ENCODE measurements around the gene PCNX1.

PCNX1 gene

GRCh38 chr14:70920608-70921007, 13.3 kb downstream of the PCNX1 start:
- H3F3A ChIP-seq (ENCODE audit: insufficient read depth) = no peaks in the 10 kb centered on the region
- H3K9me3 ChIP-seq (ENCODE audit: insufficient read depth, low read length) = no peaks in the 10 kb centered on the region
- no peak overlapping the region for H3K4me3 ChIP-seq (ENCODE audit: insufficient read depth, low read length, poor library complexity, severe bottlenecking)
- H3K27ac ChIP-seq (ENCODE audit: low read depth, low read length) = no peak overlapping the region
- H2AFZ ChIP-seq (ENCODE audit: low read depth, low read length, severe bottlenecking) = no peak overlapping the region
- peaks cover 29% of the 10 kb centered on the region for H3K79me2 ChIP-seq (ENCODE audit: insufficient read depth, low read length)
- H3K27me3 ChIP-seq (ENCODE audit: low read length) = no peaks in the 10 kb centered on the region
- H3K9me2 ChIP-seq (replicated peaks; ENCODE audit: insufficient read depth, low read length) = no peaks in the 10 kb centered on the region
- H3K4me2 ChIP-seq (ENCODE audit: low read depth, low read length, poor library complexity, severe bottlenecking) = no peak overlapping the region
- no peak overlapping the region for H3K9ac ChIP-seq (ENCODE audit: low read length)
- TF ChIP-seq CTCF (IDR thresholded peaks at IDR 0.05; ENCODE audit: insufficient read depth, low read length, poor library complexity, severe bottlenecking) (no peak), EZH2phosphoT487 (conservative IDR thresholded peaks at IDR 0.05; ENCODE audit: low read length) (no peak)
- H4K20me1 ChIP-seq (ENCODE audit: low read depth, low read length) = peaks cover 18% of the 10 kb centered on the region
- H3K36me3 ChIP-seq (ENCODE audit: low read length) = no peaks in the 10 kb centered on the region

GRCh38 chr14:70921669-70922068, 14.4 kb downstream of the PCNX1 start:
- TF ChIP-seq CTCF (IDR thresholded peaks at IDR 0.05; ENCODE audit: insufficient read depth, low read length, poor library complexity, severe bottlenecking) (no peak), EZH2phosphoT487 (conservative IDR thresholded peaks at IDR 0.05; ENCODE audit: low read length) (no peak)
- Histone ChIP-seq H3F3A (ENCODE audit: insufficient read depth) (no peaks in the 10 kb centered on the region), H3K9me2 (replicated peaks; ENCODE audit: insufficient read depth, low read length) (no peaks in the 10 kb centered on the region), H3K79me2 (ENCODE audit: insufficient read depth, low read length) (peaks cover 27% of the 10 kb centered on the region), H2AFZ (ENCODE audit: low read depth, low read length, severe bottlenecking) (no peak overlapping the region), H3K9me3 (ENCODE audit: insufficient read depth, low read length) (no peaks in the 10 kb centered on the region), H3K36me3 (ENCODE audit: low read length) (no peaks in the 10 kb centered on the region), H3K4me2 (ENCODE audit: low read depth, low read length, poor library complexity, severe bottlenecking) (no peak overlapping the region), H3K27me3 (ENCODE audit: low read length) (no peaks in the 10 kb centered on the region), H3K9ac (ENCODE audit: low read length) (no peak overlapping the region), H3K4me3 (ENCODE audit: insufficient read depth, low read length, poor library complexity, severe bottlenecking) (no peak overlapping the region), H3K27ac (ENCODE audit: low read depth, low read length) (no peak overlapping the region), H4K20me1 (ENCODE audit: low read depth, low read length) (peaks cover 21% of the 10 kb centered on the region)

DNA sequence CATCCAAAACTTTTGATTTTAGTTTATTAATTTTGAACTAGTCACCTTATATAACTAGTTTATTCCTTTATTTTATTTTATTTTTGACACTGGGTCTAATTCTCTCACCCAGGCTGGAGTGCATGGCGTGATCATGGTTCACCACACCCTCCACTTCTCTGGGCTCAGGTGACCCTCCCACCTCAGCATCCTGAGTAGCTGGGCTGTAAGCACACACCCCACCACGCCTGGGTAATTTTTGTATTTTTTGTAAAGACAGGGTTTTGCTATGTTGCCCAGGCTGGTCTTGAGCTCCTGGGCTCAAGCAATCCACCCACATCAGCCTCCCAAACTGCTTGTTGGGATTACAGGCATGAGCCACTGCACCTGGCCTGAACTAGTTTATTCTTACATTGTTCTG, 17.3 kb downstream of the PCNX1 start:
- Histone ChIP-seq H3K27ac (ENCODE audit: low read depth, low read length) (no peak overlapping the region), H3K4me3 (ENCODE audit: insufficient read depth, low read length, poor library complexity, severe bottlenecking) (no peak overlapping the region), H4K20me1 (ENCODE audit: low read depth, low read length) (peaks cover 30% of the 10 kb centered on the region), H3K9me2 (replicated peaks; ENCODE audit: insufficient read depth, low read length) (no peaks in the 10 kb centered on the region), H3K9ac (ENCODE audit: low read length) (no peak overlapping the region), H3K36me3 (ENCODE audit: low read length) (no peaks in the 10 kb centered on the region), H3K9me3 (ENCODE audit: insufficient read depth, low read length) (no peaks in the 10 kb centered on the region), H3F3A (ENCODE audit: insufficient read depth) (no peaks in the 10 kb centered on the region), H3K4me2 (ENCODE audit: low read depth, low read length, poor library complexity, severe bottlenecking) (no peak overlapping the region), H3K79me2 (ENCODE audit: insufficient read depth, low read length) (peaks cover 32% of the 10 kb centered on the region), H3K27me3 (ENCODE audit: low read length) (no peaks in the 10 kb centered on the region), H2AFZ (ENCODE audit: low read depth, low read length, severe bottlenecking) (no peak overlapping the region)
- TF ChIP-seq CTCF (IDR thresholded peaks at IDR 0.05; ENCODE audit: insufficient read depth, low read length, poor library complexity, severe bottlenecking) = no peak
- no peak for TF ChIP-seq EZH2phosphoT487 (conservative IDR thresholded peaks at IDR 0.05; ENCODE audit: low read length)

All from SU-DHL-6 (cell line).